Measurements from ENCODE around the gene CCDC81. TPM values are rescaled to one million over a fixed set of nuclear protein-coding genes. Genes with fewer than 3 reads are reported as not detected.

CCDC81 gene
- polyA plus RNA-seq, 10 donors = 0.42 to 1.6 (median 0.83) TPM

DNA sequence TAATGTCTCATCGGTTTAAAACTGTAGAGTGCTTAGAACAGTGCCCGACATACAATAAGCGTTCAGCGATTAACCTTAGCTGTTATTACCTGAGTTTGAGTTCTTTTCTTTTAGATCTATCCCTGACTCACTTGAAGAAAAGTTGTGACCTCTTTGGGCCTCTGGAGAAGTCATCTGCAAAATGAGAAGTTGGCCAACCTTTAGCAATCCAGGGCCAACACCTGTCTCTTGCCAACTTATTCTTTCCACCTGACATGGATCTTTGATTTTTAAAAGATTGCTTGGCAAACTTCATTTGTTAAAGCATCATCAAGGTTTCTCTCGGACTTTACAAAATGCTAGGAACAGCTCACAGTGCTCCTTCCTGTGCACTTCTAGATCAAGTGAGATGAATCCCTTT lies 89.3 kb downstream of the CCDC81 start:
- no peak for DNase-seq

- DNase-seq = no peak
These were observed 90.0 kb downstream of the CCDC81 start for GRCh38 chr11:86464509-86465221.

DNA sequence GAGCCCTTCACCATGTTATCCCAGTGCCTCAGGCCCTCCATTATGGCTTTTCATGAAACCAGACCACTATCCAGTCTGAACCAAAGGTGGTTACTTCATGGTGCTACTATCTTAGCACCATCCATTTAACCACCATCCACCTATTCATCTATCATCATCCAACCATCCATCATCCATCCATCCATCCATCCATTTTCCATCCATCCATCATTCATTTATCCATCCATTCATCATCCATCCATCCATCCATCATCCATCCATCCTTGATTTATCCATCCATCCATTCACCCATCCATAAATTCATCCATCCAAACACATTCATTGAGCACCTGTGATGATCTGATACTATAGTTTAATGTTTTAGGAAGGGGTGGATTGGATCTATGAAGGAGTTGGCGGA lies 93.5 kb downstream of the CCDC81 start:
- no peak for DNase-seq

GRCh38 chr11:86469491-86470388 lies 95.1 kb downstream of the CCDC81 start:
- no peak for DNase-seq

Other genes starting within 250 kb of the CCDC81 start
- 10 to 100 TPM; 16.4 to 24.7 (median 21.7) TPM for gene EED, start 130.1 kb upstream of the CCDC81 start, polyA plus RNA-seq (ENCODE audit: insufficient read length in 10 of 10)
- 10 to 100 TPM; 35.4 to 45.7 (median 38.5) TPM for gene HIKESHI, start 72.6 kb upstream of the CCDC81 start, polyA plus RNA-seq (ENCODE audit: insufficient read length in 10 of 10)

Data from muscle of back (tissue), 11 donors.